Measurements from ENCODE around the gene IGFBP5.

GRCh38 chr2:216683846-216684245, 11.5 kb downstream of the IGFBP5 start:
- TF ChIP-seq YY1 (IDR thresholded peaks at IDR 0.05; ENCODE audit: low read depth) (no peak), MXI1 (IDR thresholded peaks at IDR 0.05; ENCODE audit: low read depth, low read length) (no peak), SMC3 (IDR thresholded peaks at IDR 0.05; ENCODE audit: low read depth, low read length) (no peak), TAF1 (IDR thresholded peaks at IDR 0.05; ENCODE audit: borderline replicate concordance, low read depth, low read length) (no peak), FOXM1 (IDR thresholded peaks at IDR 0.05; ENCODE audit: low read depth) (no peak), EP300 (IDR thresholded peaks at IDR 0.05; ENCODE audit: borderline replicate concordance in 1 of 2, low read depth in 1 of 2, low read length in 1 of 2) (no peak), ELF1 (IDR thresholded peaks at IDR 0.05) (no peak), MEF2A (IDR thresholded peaks at IDR 0.05; ENCODE audit: borderline replicate concordance, low read depth) (no peak), RXRA (IDR thresholded peaks at IDR 0.05; ENCODE audit: borderline replicate concordance, low read depth) (no peak), TCF12 (IDR thresholded peaks at IDR 0.05) (no peak), POLR2AphosphoS5 (IDR thresholded peaks at IDR 0.05; ENCODE audit: low read depth, low read length) (no peak)
- TF ChIP-seq, protein P1, sequence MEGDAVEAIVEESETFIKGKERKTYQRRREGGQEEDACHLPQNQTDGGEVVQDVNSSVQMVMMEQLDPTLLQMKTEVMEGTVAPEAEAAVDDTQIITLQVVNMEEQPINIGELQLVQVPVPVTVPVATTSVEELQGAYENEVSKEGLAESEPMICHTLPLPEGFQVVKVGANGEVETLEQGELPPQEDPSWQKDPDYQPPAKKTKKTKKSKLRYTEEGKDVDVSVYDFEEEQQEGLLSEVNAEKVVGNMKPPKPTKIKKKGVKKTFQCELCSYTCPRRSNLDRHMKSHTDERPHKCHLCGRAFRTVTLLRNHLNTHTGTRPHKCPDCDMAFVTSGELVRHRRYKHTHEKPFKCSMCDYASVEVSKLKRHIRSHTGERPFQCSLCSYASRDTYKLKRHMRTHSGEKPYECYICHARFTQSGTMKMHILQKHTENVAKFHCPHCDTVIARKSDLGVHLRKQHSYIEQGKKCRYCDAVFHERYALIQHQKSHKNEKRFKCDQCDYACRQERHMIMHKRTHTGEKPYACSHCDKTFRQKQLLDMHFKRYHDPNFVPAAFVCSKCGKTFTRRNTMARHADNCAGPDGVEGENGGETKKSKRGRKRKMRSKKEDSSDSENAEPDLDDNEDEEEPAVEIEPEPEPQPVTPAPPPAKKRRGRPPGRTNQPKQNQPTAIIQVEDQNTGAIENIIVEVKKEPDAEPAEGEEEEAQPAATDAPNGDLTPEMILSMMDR (IDR thresholded peaks at IDR 0.05), result no peak
- TF ChIP-seq, protein P2, sequence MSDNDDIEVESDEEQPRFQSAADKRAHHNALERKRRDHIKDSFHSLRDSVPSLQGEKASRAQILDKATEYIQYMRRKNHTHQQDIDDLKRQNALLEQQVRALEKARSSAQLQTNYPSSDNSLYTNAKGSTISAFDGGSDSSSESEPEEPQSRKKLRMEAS (IDR thresholded peaks at IDR 0.05; ENCODE audit: low read depth), result no peak
- TF ChIP-seq, protein P3, sequence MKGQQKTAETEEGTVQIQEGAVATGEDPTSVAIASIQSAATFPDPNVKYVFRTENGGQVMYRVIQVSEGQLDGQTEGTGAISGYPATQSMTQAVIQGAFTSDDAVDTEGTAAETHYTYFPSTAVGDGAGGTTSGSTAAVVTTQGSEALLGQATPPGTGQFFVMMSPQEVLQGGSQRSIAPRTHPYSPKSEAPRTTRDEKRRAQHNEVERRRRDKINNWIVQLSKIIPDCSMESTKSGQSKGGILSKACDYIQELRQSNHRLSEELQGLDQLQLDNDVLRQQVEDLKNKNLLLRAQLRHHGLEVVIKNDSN (IDR thresholded peaks at IDR 0.05; ENCODE audit: borderline replicate concordance, low read depth), result no peak
